GM23248 (cell line): ENCODE data around the gene PTPRN2. TPM values are rescaled to one million over a fixed set of nuclear protein-coding genes. Genes with fewer than 3 reads are reported as not detected.
"Not testable (repeated sequence)": the region's sequence is repeated elsewhere in the genome, so short reads cannot be mapped to it uniquely, and the experiment has no call there.

Experiments
- DNase-seq: peaks from one replicate; pipeline ENCODE4 v3.0.0-alpha.2; 2015
- H2AFZ ChIP-seq: fragments of 200-600 bp; sonication (generic); 2 replicates; pipeline ENCODE4 v1.6.1; 2016; ENCODE audit warnings: antibody characterized with exemption
- H3F3A ChIP-seq: fragments of 200-600 bp; sonication (generic); 2 replicates; pipeline ENCODE4 v1.6.1; 2016; ENCODE audit warnings: mild to moderate bottlenecking, antibody characterized with exemption, mixed run types; ENCODE audit not compliant: insufficient read depth
- H3K27ac ChIP-seq: fragments of 200-600 bp; sonication (generic); 2 replicates; pipeline ENCODE4 v1.5.1; 2016; ENCODE audit warnings: mild to moderate bottlenecking
- H3K27me3 ChIP-seq: fragments of 200-600 bp; sonication (generic); replicated peaks from 2 replicates; pipeline ENCODE4 v1.6.1; 2016; ENCODE audit warnings: mild to moderate bottlenecking; ENCODE audit not compliant: insufficient read depth
- H3K36me3 ChIP-seq: fragments of 200-600 bp; sonication (generic); 2 replicates; pipeline ENCODE4 v1.6.1; 2016; ENCODE audit warnings: low read depth, mild to moderate bottlenecking
- H3K4me1 ChIP-seq: fragments of 200-600 bp; sonication (generic); 2 replicates; pipeline ENCODE4 v1.6.1; 2016; ENCODE audit warnings: mild to moderate bottlenecking; ENCODE audit not compliant: insufficient read depth
- H3K4me2 ChIP-seq: fragments of 200-600 bp; sonication (generic); one replicate; pipeline ENCODE4 v1.6.1; 2016; ENCODE audit warnings: mild to moderate bottlenecking; ENCODE audit not compliant: unreplicated experiment
- H3K4me3 ChIP-seq: fragments of 200-600 bp; sonication (generic); 2 replicates; pipeline ENCODE4 v1.5.1; 2016; ENCODE audit warnings: mild to moderate bottlenecking
- H3K79me2 ChIP-seq: fragments of 200-600 bp; sonication (generic); 2 replicates; pipeline ENCODE4 v1.6.1; 2016; ENCODE audit warnings: mild to moderate bottlenecking; ENCODE audit not compliant: insufficient read depth
- H3K9ac ChIP-seq: fragments of 200-600 bp; sonication (generic); 2 replicates; pipeline ENCODE4 v1.6.1; 2016; ENCODE audit warnings: mild to moderate bottlenecking
- H3K9me2 ChIP-seq: fragments of 200-600 bp; sonication (generic); 2 replicates; pipeline ENCODE4 v1.6.1; 2016; ENCODE audit warnings: mixed run types, mild to moderate bottlenecking, moderate library complexity; ENCODE audit not compliant: insufficient read depth
- H3K9me3 ChIP-seq: fragments of 200-600 bp; sonication (generic); one replicate; pipeline ENCODE4 v1.6.1; 2017; ENCODE audit warnings: low read depth
- H4K20me1 ChIP-seq: fragments of 200-600 bp; sonication (generic); 2 replicates; pipeline ENCODE4 v1.6.0; 2016; ENCODE audit not compliant: insufficient read depth
- EZH2 ChIP-seq: fragments of 200-600 bp; sonication (generic); IDR thresholded peaks from 2 replicates; pipeline ENCODE4 v1.6.1; 2018; ENCODE audit warnings: antibody characterized with exemption, mild to moderate bottlenecking; ENCODE audit not compliant: insufficient read depth, poor library complexity, severe bottlenecking
- EZH2phosphoT487 ChIP-seq: fragments of 200-600 bp; sonication (generic); IDR thresholded peaks from 2 replicates; pipeline ENCODE4 v1.6.1; 2018; ENCODE audit warnings: antibody characterized with exemption, moderate library complexity, mild to moderate bottlenecking, low read depth; ENCODE audit not compliant: insufficient read depth
- WGBS, 2 experiments: methylation state at CpG; one replicate each; pipeline ENCODE4 v1.1.6; 2015 to 2017; ENCODE audit warnings: low lambda C conversion rate in 2 of 2, low coverage in 1 of 2; ENCODE audit errors: missing lambda C conversion rate in 2 of 2; 5-methylcytosine and 5-hydroxymethylcytosine counted together
- in situ Hi-C: fragments of 300-500 bp; cut with MboI; formaldehyde crosslinking; loops from 2 replicates; pipeline ENCODE4 v1.15.0; 2020
- polyA plus RNA-seq: library from polyadenylated mRNA; unstranded; fragments of >200 nt; fragmentation: Nextera tagmentation; extraction: Ambion mirVana; gene quantifications from 2 replicates; pipeline ENCODE4 v1.2.1, GENCODE V29; 2016
- total RNA-seq: library from RNA; depleted of rRNA; stranded (reverse); fragments of >200 nt; shearing (Covaris generic); gene quantifications from 2 replicates; pipeline ENCODE4 v1.2.3, GENCODE V29; 2014

PTPRN2 gene
- total and polyA plus RNA-seq, 2 experiments from 2014 or later: 0.13 TPM; not detected in 1

DNA sequence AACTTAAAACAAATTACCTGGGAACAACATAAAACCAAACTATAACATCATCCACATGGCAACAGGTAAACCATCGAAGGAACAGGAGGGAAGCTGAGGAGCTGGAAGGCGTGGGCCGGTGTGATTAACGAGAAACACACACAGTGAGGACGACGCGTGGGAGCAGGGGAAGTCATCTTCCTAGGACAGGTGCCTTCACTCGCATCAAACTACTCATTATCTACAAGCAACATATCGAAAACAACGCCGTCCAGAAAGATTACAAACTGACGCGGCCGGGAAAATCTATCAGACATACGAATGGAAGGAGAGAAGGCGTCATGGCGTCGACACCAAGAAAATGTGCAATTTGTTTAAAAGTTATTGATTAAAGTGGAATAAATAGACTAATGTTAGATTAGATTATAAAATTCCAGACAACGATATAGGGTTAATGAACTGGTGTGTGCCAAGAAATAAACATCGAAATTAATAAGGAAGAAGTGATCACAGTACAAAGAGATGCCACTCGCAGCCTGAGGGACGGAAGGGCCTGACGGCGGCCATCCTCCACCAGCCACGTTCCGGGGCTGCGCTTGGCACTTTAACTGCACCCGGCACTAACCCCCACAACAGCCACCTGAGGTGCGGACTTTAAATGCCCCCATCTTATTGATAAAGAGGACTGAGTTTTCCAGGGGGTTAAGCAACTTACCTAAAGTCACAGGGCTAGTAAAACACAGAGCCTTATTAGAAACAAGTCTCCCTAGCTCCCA, 669.1 kb downstream of the PTPRN2 start:
- Histone ChIP-seq H3K9me3 (peaks cover 2% of the 10 kb centered on the region), H2AFZ (no peak overlapping the region), H3K4me1 (no peaks in the 10 kb centered on the region), H4K20me1 (no peaks in the 10 kb centered on the region), H3K4me3 (no peak overlapping the region), H3K27ac (no peak overlapping the region), H3K79me2 (no peaks in the 10 kb centered on the region), H3K36me3 (no peaks in the 10 kb centered on the region), H3K4me2 (no peak overlapping the region), H3K9me2 (no peaks in the 10 kb centered on the region), H3K9ac (no peak overlapping the region), H3K27me3 (no peaks in the 10 kb centered on the region), H3F3A (no peaks in the 10 kb centered on the region)
- 63 to 64% methylated on average over 28 of the region's 29 CpGs for WGBS, 2 experiments
- DNase-seq: no peak
- in situ Hi-C loops: no loop called here
- TF ChIP-seq EZH2phosphoT487 (no peak), EZH2 (no peak)

DNA sequence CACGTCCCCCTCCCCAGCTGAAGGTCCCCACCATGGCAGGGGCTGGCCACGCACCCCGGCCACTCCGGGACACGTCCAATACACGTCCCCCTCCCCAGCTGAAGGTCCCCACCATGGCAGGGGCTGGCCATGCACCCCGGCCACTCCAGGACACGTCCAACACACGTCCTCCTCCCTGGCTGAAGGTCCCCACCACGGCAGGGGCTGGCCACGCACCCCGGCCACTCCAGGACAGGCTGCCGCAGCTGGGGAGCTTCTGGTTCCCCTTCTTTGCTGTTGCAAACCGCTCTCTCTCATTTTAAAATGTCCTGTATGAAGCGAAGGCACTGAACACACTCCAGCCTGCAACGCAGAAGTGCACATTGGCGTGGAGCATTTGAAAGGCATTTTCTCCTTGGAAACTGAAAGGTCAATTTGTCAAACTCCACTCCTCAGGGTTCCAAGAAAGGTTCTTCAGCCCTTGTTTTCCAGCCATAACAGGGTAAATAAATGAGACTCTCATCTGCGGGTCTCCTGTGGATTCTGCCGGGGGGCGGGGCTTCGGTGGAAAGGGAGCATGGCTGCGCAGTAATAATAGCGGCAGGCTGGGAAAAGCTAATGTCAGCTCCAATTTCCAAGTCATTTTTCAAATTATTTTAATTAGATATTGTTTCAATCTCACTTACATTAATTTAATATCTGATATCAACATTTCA, 670.5 kb downstream of the PTPRN2 start:
- Histone ChIP-seq H2AFZ (no peak overlapping the region), H3K36me3 (no peaks in the 10 kb centered on the region), H3K9me2 (no peaks in the 10 kb centered on the region), H4K20me1 (no peaks in the 10 kb centered on the region), H3K27me3 (no peaks in the 10 kb centered on the region), H3K79me2 (no peaks in the 10 kb centered on the region), H3K4me3 (no peak overlapping the region), H3K4me2 (no peak overlapping the region), H3K4me1 (no peaks in the 10 kb centered on the region), H3K9ac (no peak overlapping the region), H3K9me3 (peaks cover 2% of the 10 kb centered on the region), H3K27ac (no peak overlapping the region), H3F3A (no peaks in the 10 kb centered on the region)
- in situ Hi-C loops: no loop called here
- TF ChIP-seq EZH2phosphoT487 (no peak), EZH2 (no peak)
- DNase-seq: no peak
- 47 to 48% methylated on average over 17 to 23 of the region's 23 CpGs for WGBS, 2 experiments

DNA sequence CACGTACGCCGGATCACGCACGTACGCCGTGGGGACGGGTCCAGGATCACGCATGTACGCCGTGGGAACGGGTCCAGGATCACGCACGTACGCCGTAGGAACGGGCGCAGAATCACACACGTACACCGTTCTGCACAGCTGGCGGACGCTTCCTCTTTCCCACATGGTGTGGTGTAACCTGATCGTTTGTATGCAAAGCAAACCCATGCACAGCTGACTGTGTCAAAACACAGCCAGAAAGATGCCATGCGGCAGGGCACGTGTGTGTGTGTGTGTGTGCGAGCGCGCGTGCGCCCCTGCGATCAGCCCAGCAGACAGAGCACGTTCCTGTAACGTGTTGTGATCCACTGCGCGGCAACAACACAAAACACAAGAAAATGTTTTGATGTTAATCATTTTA, 677.2 kb downstream of the PTPRN2 start:
- no peaks in the 10 kb centered on the region for H3K9me3 ChIP-seq

DNA sequence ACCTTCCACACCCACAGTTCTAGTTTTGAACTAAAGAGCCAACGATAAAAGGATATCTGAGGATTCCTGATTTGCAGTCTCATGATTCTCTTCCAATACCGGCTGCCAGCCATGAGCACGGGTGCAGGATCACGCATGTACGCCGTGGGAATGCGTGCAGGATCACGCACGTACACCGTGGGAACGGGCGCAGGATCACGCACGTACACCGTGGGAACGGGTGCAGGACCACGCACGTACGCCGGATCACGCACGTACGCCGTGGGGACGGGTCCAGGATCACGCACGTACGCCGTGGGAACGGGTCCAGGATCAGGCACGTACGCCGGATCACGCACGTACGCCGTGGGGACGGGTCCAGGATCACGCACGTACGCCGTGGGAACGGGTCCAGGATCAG, 677.6 kb downstream of the PTPRN2 start:
- H3K36me3 ChIP-seq, H3K9ac ChIP-seq, H3K9me3 ChIP-seq, DNase-seq, H3F3A ChIP-seq, H3K4me3 ChIP-seq, H3K27ac ChIP-seq, H3K79me2 ChIP-seq, H4K20me1 ChIP-seq, H3K27me3 ChIP-seq, H3K4me2 ChIP-seq, H3K4me1 ChIP-seq, in situ Hi-C loops, H3K9me2 ChIP-seq, H2AFZ ChIP-seq: not testable (repeated sequence)
- 86 to 90% methylated on average over 19 to 43 of the region's 43 CpGs for WGBS, 2 experiments

More for the DNA sequence above, 677.2 kb downstream of the PTPRN2 start:
- H3K4me1 ChIP-seq: no peaks in the 10 kb centered on the region
- H3K9ac ChIP-seq: no peak overlapping the region
- in situ Hi-C loops: no loop called here
- WGBS, 2 experiments: 78 to 80% methylated on average over 26 to 35 of the region's 35 CpGs
- DNase-seq: no peak
- H3K9me2 ChIP-seq: no peaks in the 10 kb centered on the region
- no peaks in the 10 kb centered on the region for H3F3A ChIP-seq
- no peaks in the 10 kb centered on the region for H3K79me2 ChIP-seq
- no peak overlapping the region for H3K4me3 ChIP-seq
- H4K20me1 ChIP-seq: no peaks in the 10 kb centered on the region
- TF ChIP-seq EZH2 (no peak), EZH2phosphoT487 (no peak)
- no peaks in the 10 kb centered on the region for H3K36me3 ChIP-seq
- H3K27me3 ChIP-seq: no peaks in the 10 kb centered on the region
- no peak overlapping the region for H2AFZ ChIP-seq
- no peak overlapping the region for H3K27ac ChIP-seq
- no peak overlapping the region for H3K4me2 ChIP-seq
